Nucleus accumbens (tissue), 56 donors: ENCODE measurements around the gene FKBP1C.

Experiments
- DNase-seq, 56 donors: peaks; one replicate each; lab custom pipeline; 2025; lab: John Stamatoyannopoulos, UW

Gene FKBP1C

GRCh38 chr6:63259153-63259552 lies 47.9 kb downstream of the FKBP1C start:
- no peak for DNase-seq

GRCh38 chr6:63261820-63262219 lies 50.6 kb downstream of the FKBP1C start:
- no peak for DNase-seq
